Right forelimb (tissue), 1 donor: Measurements from ENCODE around the gene NOTCH3.

Experiments
- DNase-seq: peaks from one replicate; pipeline ENCODE4 v3.0.0-alpha.2; 2018

Gene NOTCH3

GRCh38 chr19:15235781-15236180 is 35.0 kb upstream of the NOTCH3 start:
- DNase-seq: no peak

GRCh38 chr19:15234431-15235130 is 33.8 kb upstream of the NOTCH3 start:
- no peak for DNase-seq

- DNase-seq: no peak
These were observed 30.5 kb upstream of the NOTCH3 start for GRCh38 chr19:15231271-15231670.

DNA sequence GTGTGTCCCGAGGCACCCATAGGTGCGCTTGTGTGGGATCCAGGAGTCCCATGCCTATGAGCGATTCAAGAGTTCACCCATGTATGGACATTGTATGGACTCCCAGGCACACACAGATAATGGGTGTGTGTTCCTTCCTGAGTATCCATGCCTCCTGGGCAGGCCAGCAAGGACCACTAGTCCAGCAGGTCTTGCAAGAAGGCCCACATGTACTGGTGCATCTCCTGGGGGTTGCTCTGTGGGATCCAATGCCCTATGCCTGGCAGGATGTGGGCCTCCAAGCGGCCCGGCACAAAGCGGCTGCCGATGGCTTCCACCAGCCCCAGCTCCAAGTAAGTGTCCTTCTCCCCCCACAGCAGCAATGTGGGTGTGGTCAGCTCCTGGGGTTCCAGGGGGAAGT is 26.5 kb upstream of the NOTCH3 start:
- no peak for DNase-seq

GRCh38 chr19:15225760-15226159 is 25.0 kb upstream of the NOTCH3 start:
- DNase-seq: no peak

GRCh38 chr19:15223649-15224361 is 23.0 kb upstream of the NOTCH3 start:
- DNase-seq: no peak

DNA sequence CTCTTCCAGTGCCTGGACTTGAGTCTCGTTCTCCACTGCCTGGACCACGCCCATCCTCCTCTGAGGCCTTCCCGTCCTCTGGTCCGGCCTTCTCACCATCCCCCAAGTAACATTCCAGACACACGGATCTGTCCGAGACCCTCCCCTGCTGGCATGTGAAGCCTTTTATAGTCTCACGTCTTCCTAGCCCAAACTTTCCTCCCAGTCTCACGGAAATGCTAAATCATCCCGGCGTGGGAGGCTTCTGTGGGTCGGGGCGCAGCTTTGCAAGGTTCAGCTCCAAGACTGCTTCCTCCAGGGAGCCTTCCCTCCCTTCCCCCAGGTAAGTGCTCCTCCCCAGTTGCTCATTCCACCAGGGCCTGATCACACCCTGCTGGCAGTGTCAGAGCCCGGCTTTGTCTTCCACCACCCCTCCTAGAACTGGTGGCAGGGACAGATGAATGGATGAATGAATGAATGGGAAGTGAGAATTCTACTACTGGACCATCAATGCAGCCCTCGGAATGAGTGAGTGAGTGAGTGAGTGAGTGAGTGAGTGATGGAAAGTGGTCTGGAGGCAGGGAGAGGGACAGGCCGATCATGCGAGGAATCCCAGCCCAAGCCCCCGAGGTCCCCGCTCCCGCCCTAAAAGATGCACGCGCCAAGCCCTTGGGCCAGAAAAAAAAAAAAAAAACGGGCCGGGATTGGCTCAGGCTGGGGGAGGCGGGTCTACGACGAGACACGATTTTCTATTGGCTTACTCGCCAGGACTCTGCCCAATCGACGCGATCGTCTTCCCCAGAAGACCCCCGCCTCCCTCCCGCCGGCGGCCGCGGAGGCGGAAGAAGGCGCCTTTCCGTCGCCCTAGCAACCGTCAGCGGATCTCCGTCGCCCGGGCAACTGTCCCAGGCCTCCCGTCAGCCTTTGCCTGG is 22.2 kb upstream of the NOTCH3 start:
- DNase-seq: peak; percentile 94

GRCh38 chr19:15220833-15221232 is 20.0 kb upstream of the NOTCH3 start:
- no peak for DNase-seq

- no peak for DNase-seq
These were observed 17.7 kb upstream of the NOTCH3 start for GRCh38 chr19:15218501-15218900.

DNA sequence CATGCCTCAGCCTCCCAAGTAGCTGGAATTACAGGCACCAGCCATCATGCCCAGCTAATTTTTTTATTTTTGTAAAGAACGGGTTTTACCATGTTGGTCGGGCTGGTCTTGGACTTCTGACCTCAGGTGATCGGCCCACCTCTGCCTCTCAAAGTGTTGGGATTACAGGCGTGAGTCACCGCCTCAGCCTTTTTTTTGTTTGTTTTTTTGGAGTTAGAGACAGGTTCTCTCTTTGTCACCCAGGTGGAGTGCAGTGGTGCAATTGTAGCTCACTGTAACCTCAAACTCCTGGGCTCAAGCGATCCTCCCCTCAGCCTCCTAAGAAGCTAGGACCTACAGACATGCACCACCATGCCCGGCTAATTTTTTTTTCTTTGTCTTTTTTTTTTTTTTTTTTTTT is 15.6 kb upstream of the NOTCH3 start:
- DNase-seq: no peak

- DNase-seq: peak; percentile 69
These were observed 13.1 kb upstream of the NOTCH3 start for GRCh38 chr19:15213715-15214381.

DNA sequence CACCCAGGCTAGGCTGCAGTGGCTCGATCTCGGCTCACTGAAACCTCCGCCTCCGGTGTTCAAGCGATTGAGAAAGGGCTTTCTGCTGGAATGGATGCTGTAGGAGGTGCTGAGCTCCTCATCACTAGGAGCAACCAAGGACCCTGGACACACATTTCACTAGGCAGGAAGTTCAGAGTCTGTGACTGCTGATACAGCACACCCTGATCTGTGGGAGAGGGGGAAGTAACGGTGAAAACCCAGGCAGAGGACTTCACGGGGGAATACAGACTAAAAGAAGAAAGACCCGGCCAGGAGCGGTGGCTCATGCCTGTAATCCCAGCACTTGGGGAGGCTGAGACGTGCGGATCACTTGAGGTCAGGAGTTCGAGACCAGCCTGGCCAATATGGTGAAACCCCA is 11.9 kb upstream of the NOTCH3 start:
- DNase-seq: no peak

- no peak for DNase-seq
These were observed 9.6 kb upstream of the NOTCH3 start for GRCh38 chr19:15210323-15210781.

- DNase-seq: no peak
These were observed 704 bp upstream of the NOTCH3 start for GRCh38 chr19:15201374-15202023.

DNA sequence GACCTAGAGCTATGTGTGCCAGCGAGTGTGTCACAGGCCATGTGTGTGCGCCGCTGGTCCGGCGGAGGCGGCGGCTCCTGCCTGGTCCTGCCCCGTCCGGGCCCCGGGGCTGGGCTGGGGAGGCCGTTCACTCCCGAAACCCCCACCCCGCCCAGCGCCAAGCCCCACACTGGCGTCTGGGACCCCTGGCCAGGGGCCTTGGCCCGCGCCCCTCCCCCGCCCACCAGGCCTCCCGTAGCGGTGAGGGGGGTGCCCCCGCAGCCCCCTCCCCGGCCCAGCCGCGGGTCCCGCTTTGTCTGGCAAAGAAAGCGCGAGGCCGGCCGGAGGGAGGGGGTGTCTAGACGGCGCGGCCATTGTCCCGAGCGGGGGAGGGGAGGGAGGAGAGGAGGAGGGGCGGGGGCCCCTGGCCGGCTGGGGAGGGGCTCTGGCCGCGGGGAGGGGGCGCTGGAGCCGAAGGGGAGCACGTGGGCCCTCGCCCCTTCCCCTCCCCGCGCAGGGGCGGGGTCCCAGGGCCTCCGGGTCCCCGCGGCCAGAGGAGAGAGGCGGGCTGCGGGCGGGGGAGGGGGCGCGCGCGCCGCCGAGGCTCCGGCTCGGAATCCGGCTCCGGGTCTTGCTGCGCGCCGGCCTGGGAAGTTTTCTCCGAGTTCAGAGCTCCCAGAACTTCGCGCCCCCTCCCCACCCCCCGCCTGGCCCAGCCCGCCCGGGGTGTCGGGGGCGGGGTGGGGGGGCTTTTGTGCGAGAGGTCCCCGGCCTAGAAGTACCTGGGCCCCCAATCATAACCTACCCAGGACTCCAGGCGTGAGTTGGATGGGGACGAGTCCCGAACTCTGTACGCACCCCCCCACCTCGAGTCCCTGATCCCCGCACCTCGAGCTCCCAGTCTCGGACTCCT is 888 bp downstream of the NOTCH3 start:
- DNase-seq: peak; percentile 85

DNA sequence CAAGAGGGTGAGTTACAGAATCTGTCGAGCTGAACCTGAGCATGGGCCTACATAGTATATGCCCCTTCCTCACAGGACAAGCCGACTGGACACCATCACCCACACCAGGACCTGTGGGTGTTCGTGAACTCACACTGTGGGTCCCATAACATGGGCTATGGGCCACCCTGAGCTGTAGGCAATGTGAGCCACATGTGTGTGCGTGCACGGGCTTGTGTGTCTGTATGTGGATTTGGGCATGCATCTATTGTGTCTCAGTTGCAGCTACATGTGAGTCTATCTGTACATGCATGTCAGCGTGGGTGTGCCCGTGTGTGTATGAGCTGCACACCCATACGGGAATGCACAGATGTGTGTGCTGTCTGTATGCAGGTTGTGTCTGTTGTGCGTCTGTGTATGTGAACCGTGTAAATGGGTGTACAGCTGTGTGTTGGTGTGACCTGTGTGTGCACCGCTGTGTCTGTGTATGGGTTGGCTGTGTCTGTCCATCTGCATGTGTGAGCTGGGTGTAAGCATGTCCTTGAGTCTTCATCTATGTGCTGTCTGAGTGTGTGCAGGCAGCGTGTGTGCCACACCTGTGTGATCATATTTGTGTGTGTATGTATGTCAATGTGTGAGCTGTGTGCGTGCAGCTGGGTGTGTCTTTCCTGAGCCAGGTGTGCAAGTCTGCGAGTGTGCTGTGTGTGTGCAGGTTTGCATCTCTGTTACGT is 1.7 kb downstream of the NOTCH3 start:
- DNase-seq: no peak

GRCh38 chr19:15197942-15198341 is 2.9 kb downstream of the NOTCH3 start:
- no peak for DNase-seq

GRCh38 chr19:15197275-15197941 is 3.4 kb downstream of the NOTCH3 start:
- peak; percentile 71 for DNase-seq

GRCh38 chr19:15196360-15197005 is 4.3 kb downstream of the NOTCH3 start:
- no peak for DNase-seq
